Subcutaneous abdominal adipose tissue (tissue), 5 donors: ENCODE results near the gene XRCC1.

Experiments used
- H3K27ac ChIP-seq: one replicate; pipeline ENCODE4 v1.7.0; 2013; ENCODE audit warnings: low read depth, mild to moderate bottlenecking, inconsistent platforms, low read length, moderate library complexity
- H3K27me3 ChIP-seq, 5 donors: one replicate each; pipeline ENCODE4 v1.7.0; 2013; ENCODE audit warnings: low read length in 5 of 5, inconsistent platforms in 1 of 5; ENCODE audit not compliant: control insufficient read depth in 5 of 5, insufficient read depth in 4 of 5
- H3K36me3 ChIP-seq, 5 donors: one replicate each; pipeline ENCODE4 v1.7.0; 2013; ENCODE audit warnings: low read length in 5 of 5; ENCODE audit not compliant: control insufficient read depth in 5 of 5, insufficient read depth in 5 of 5
- H3K4me1 ChIP-seq, 5 donors: one replicate each; pipeline ENCODE4 v1.7.0; 2013; ENCODE audit warnings: low read length in 5 of 5, mild to moderate bottlenecking in 3 of 5, moderate library complexity in 1 of 5; ENCODE audit not compliant: control insufficient read depth in 5 of 5, insufficient read depth in 5 of 5
- H3K4me3 ChIP-seq, 5 donors: one replicate each; pipeline ENCODE4 v1.7.0; 2013; ENCODE audit warnings: low read length in 5 of 5, low read depth in 1 of 5
- H3K9ac ChIP-seq, 5 donors: one replicate each; pipeline ENCODE4 v1.7.0; 2013; ENCODE audit warnings: low read length in 5 of 5, mild to moderate bottlenecking in 4 of 5, moderate library complexity in 3 of 5
- H3K9me3 ChIP-seq, 5 donors: one replicate each; pipeline ENCODE4 v1.7.0; 2013; ENCODE audit warnings: low read length in 5 of 5; ENCODE audit not compliant: control insufficient read depth in 5 of 5
- donor health status: healthy.
- donor health status: healthy.
- donor health status: healthy.
- donor health status: healthy.
- donor health status: healthy.

The XRCC1 gene

GRCh38 chr19:43578787-43579186 is 3.5 kb upstream of the XRCC1 start:
- H3K9me3 ChIP-seq, result no peaks in the 10 kb centered on the region
- no peak overlapping the region for H3K9ac ChIP-seq
- no peaks in the 10 kb centered on the region for H3K36me3 ChIP-seq
- no peaks in the 10 kb centered on the region for H3K27me3 ChIP-seq
- H3K4me1 ChIP-seq, result peaks cover 5 to 37% (median 34%) of the 10 kb centered on the region in 5 donors
- no peak overlapping the region for H3K4me3 ChIP-seq
- H3K27ac ChIP-seq, result no peak overlapping the region

- Histone ChIP-seq H3K27ac (no peak overlapping the region), H3K4me3 (peak overlapping the region; percentile 39 to 95 (median 88)), H3K9me3 (no peaks in the 10 kb centered on the region), H3K27me3 (no peaks in the 10 kb centered on the region), H3K4me1 (peaks cover 5 to 36% (median 30%) of the 10 kb centered on the region in 5 donors), H3K9ac (no peak overlapping the region), H3K36me3 (peaks cover 2 to 8% (median 6%) of the 10 kb centered on the region in 5 donors)
Observed at GRCh38 chr19:43575955-43576878, 890 bp upstream of the XRCC1 start.

DNA sequence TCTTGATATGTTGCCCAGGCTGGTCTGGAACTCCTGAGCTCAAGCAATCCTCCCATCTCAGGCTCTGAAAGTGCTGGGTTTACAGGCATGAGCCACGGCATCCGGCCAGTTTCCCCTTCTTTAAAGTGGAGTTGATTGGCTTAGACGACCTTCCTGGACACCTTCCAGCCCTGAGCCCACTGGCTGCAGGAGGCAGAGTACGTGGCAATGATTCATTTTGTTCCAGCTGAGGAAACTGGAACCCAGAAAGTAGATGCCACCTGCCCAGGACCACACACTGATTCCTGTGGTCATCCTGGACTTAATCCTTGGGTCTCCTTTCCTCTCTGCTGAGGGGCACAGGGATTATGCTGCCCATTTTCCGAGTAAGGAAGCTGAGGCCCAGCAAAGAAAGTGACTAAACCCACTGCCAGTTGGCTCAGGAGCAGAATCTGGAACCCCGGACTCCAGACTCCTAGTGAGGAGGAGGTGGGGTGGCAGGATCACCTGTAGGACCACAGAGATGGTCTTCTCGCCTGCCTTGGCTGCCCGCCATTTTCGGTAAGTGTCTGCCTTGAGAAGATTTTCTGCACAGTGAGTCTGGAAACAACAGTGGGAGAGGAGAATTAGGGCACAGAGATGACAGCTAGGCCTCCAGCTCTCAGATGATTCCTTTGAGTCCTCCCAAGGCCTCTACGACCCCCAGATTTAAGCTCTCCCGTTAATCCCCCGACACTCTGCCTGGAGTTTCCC is 737 bp downstream of the XRCC1 start:
- peak overlapping the region; percentile 81 to 95 (median 89) for H3K4me3 ChIP-seq
- H3K4me1 ChIP-seq, result peaks cover 5 to 22% (median 17%) of the 10 kb centered on the region in 5 donors
- peak overlapping the region; percentile 89 to 96 (median 93) for H3K9ac ChIP-seq
- H3K27ac ChIP-seq, result peak overlapping the region; percentile 84
- H3K36me3 ChIP-seq, result peaks cover 2 to 17% (median 9%) of the 10 kb centered on the region in 5 donors
- no peaks in the 10 kb centered on the region for H3K9me3 ChIP-seq
- no peaks in the 10 kb centered on the region for H3K27me3 ChIP-seq

- Histone ChIP-seq H3K9me3 (no peaks in the 10 kb centered on the region), H3K4me3 (no peak overlapping the region), H3K36me3 (peaks cover 2 to 17% (median 9%) of the 10 kb centered on the region in 5 donors), H3K27me3 (no peaks in the 10 kb centered on the region), H3K9ac (peak overlapping the region in 2 of 5 donors; percentile 8 to 17), H3K4me1 (peaks cover 5 to 22% (median 17%) of the 10 kb centered on the region in 5 donors), H3K27ac (no peak overlapping the region)
Observed at GRCh38 chr19:43572171-43572588, 3.1 kb downstream of the XRCC1 start.

- H3K9ac ChIP-seq, result no peak overlapping the region
- no peak overlapping the region for H3K4me3 ChIP-seq
Observed at GRCh38 chr19:43570174-43570791, 5.0 kb downstream of the XRCC1 start.

DNA sequence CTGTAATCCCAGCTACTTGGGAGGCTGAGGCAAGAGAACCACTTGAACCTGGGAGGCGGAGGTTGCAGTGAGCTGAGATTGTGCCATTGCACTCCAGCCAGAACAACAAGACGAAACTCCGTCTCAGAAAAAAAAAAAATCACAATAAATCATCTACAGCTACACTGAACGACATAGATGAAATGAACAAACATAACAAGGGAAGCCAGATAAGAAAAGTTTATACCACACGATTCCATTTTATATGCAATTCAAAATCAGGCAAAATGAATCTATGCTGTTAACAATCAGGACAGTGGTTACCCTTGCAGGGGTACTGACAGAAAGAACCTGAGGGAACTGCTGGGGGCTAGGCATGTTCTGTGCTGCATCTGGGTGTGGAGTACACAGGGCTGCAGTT is 5.7 kb downstream of the XRCC1 start:
- Histone ChIP-seq H3K4me3 (no peak overlapping the region), H3K4me1 (peaks cover 2 to 11% (median 5%) of the 10 kb centered on the region in 5 donors), H3K9me3 (no peaks in the 10 kb centered on the region), H3K27me3 (no peaks in the 10 kb centered on the region), H3K9ac (no peak overlapping the region), H3K36me3 (peaks cover 2 to 17% (median 9%) of the 10 kb centered on the region in 5 donors), H3K27ac (no peak overlapping the region)

More at GRCh38 chr19:43570174-43570791, 5.0 kb downstream of the XRCC1 start:
- H3K36me3 ChIP-seq, result peaks cover 2 to 17% (median 9%) of the 10 kb centered on the region in 5 donors
- no peaks in the 10 kb centered on the region for H3K9me3 ChIP-seq
- no peaks in the 10 kb centered on the region for H3K27me3 ChIP-seq
- no peak overlapping the region for H3K27ac ChIP-seq
- peaks cover 5 to 15% (median 11%) of the 10 kb centered on the region in 5 donors for H3K4me1 ChIP-seq

- Histone ChIP-seq H3K4me3 (no peak overlapping the region), H3K4me1 (peaks cover 0 to 20% (median 3%) of the 10 kb centered on the region in 5 donors)
Observed at GRCh38 chr19:43564800-43565199, 10.5 kb downstream of the XRCC1 start.

DNA sequence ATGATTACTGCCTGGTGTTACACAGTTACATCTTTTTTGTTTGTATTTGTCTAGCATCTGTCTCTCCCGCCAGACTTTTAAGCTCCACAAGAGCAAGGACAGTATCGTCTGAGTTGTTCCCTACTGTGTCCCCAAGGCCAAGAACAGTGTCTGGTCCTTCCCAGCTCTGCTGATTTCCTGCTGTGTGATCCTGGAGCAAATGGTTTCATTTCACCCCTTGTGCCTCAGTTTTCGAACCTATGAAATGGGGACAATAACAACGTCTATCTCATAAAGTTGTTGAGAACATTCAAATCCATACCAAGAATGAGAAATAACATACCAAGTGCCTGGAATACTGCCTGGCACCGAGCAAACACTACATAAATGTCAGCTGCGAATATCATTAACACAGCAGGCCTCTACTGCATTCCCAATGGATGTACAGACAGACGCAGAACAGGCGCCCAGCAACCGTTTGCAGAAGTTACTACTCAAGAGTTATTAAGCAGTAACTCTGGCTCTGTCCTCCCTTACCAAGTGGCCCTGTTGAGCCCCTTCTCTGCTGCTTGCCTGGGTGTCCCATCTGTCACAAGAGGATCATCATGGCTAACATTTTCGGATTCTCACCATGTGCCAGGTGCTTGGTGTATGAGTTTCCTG is 11.4 kb downstream of the XRCC1 start:
- H3K9ac ChIP-seq, result no peak overlapping the region
- no peaks in the 10 kb centered on the region for H3K27me3 ChIP-seq
- no peaks in the 10 kb centered on the region for H3K9me3 ChIP-seq
- peaks cover 0 to 31% (median 17%) of the 10 kb centered on the region in 5 donors for H3K36me3 ChIP-seq
- H3K4me3 ChIP-seq, result no peak overlapping the region
- H3K27ac ChIP-seq, result no peak overlapping the region
- peaks cover 0 to 20% (median 3%) of the 10 kb centered on the region in 5 donors for H3K4me1 ChIP-seq

More at GRCh38 chr19:43564800-43565199, 10.5 kb downstream of the XRCC1 start:
- no peaks in the 10 kb centered on the region for H3K9me3 ChIP-seq
- H3K9ac ChIP-seq, result no peak overlapping the region
- no peak overlapping the region for H3K27ac ChIP-seq
- H3K36me3 ChIP-seq, result peaks cover 0 to 29% (median 16%) of the 10 kb centered on the region in 5 donors
- H3K27me3 ChIP-seq, result no peaks in the 10 kb centered on the region

GRCh38 chr19:43562698-43563241 is 12.6 kb downstream of the XRCC1 start:
- Histone ChIP-seq H3K4me3 (peak overlapping the region in 1 of 5 donors; percentile 34), H3K9me3 (no peaks in the 10 kb centered on the region), H3K4me1 (peaks cover 0 to 20% (median 3%) of the 10 kb centered on the region in 5 donors), H3K27me3 (no peaks in the 10 kb centered on the region), H3K9ac (no peak overlapping the region), H3K36me3 (peaks cover 2 to 38% (median 17%) of the 10 kb centered on the region in 5 donors), H3K27ac (peak overlapping the region; percentile 41)
